Measurements from ENCODE around the gene ATF6B.

DNA sequence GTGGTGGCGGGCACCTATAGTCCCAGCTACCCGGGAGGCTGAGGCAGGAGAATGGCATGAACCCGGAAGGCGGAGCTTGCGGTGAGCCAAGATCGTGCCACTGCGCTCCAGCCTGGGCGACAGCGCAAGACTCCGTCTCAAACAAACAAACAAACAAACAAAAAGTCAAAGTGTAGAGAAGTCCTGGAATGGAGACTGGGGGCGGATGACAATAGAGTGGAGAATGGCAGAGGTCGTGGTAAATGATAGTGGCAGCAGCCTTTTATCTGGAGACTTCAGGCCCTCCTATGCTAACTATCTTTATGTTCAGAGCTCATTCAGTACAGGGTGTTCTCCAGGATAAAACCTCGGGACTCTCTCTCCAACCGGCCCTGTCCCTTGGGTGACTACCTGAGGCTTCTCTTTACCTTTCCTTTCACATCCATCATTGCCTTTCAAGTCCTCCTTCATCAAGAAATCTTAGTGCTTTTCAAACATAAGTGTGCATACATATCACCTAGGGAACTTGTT, 3.4 kb upstream of the ATF6B start:
- no peak for TF ChIP-seq RAD21 (IDR thresholded peaks at IDR 0.05; ENCODE audit: low read depth)
- TF ChIP-seq EP300 (IDR thresholded peaks at IDR 0.05; ENCODE audit: borderline replicate concordance), result no peak
- no peak for TF ChIP-seq ZBTB7A (IDR thresholded peaks at IDR 0.05; ENCODE audit: low read depth)
- TF ChIP-seq, protein P1, sequence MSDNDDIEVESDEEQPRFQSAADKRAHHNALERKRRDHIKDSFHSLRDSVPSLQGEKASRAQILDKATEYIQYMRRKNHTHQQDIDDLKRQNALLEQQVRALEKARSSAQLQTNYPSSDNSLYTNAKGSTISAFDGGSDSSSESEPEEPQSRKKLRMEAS (IDR thresholded peaks at IDR 0.05), result no peak
- no peak for TF ChIP-seq YY1 (IDR thresholded peaks at IDR 0.05; ENCODE audit: low read depth)
- TF ChIP-seq, protein P2, sequence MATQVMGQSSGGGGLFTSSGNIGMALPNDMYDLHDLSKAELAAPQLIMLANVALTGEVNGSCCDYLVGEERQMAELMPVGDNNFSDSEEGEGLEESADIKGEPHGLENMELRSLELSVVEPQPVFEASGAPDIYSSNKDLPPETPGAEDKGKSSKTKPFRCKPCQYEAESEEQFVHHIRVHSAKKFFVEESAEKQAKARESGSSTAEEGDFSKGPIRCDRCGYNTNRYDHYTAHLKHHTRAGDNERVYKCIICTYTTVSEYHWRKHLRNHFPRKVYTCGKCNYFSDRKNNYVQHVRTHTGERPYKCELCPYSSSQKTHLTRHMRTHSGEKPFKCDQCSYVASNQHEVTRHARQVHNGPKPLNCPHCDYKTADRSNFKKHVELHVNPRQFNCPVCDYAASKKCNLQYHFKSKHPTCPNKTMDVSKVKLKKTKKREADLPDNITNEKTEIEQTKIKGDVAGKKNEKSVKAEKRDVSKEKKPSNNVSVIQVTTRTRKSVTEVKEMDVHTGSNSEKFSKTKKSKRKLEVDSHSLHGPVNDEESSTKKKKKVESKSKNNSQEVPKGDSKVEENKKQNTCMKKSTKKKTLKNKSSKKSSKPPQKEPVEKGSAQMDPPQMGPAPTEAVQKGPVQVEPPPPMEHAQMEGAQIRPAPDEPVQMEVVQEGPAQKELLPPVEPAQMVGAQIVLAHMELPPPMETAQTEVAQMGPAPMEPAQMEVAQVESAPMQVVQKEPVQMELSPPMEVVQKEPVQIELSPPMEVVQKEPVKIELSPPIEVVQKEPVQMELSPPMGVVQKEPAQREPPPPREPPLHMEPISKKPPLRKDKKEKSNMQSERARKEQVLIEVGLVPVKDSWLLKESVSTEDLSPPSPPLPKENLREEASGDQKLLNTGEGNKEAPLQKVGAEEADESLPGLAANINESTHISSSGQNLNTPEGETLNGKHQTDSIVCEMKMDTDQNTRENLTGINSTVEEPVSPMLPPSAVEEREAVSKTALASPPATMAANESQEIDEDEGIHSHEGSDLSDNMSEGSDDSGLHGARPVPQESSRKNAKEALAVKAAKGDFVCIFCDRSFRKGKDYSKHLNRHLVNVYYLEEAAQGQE (IDR thresholded peaks at IDR 0.05; ENCODE audit: low read depth), result no peak
- TF ChIP-seq CEBPB (IDR thresholded peaks at IDR 0.05), result no peak
- TF ChIP-seq NFIC (IDR thresholded peaks at IDR 0.05), result no peak
- no peak for TF ChIP-seq EGR1 (IDR thresholded peaks at IDR 0.05)
- TF ChIP-seq FOXM1 (IDR thresholded peaks at IDR 0.05; ENCODE audit: borderline replicate concordance, low read depth), result no peak
- no peak for TF ChIP-seq TEAD4 (IDR thresholded peaks at IDR 0.05)
- no peak for TF ChIP-seq TCF12 (IDR thresholded peaks at IDR 0.05; ENCODE audit: low read depth)
